ENCODE data around the gene NCL.
"Not testable (repeated sequence)": the region's sequence is repeated elsewhere in the genome, so short reads cannot be mapped to it uniquely, and the experiment has no call there.

Gene NCL

GRCh38 chr2:231405601-231406367 lies 58.5 kb downstream of the NCL start:
- not testable (repeated sequence) for DNase-seq (ENCODE audit: low spot score)

- not testable (repeated sequence) for DNase-seq (ENCODE audit: low spot score)
Measured at GRCh38 chr2:231404183-231404578, 60.1 kb downstream of the NCL start.
